ENCODE results near the gene PCDHA8. TPM values are rescaled to one million over a fixed set of nuclear protein-coding genes. Genes with fewer than 3 reads are reported as not detected.

The PCDHA8 gene
- total and polyA plus RNA-seq, 2 of the 13 experiments (the other 11 are each of a cell fraction or from before 2014, with no cell fraction given), result 0.03 to 0.11 TPM

- ChIA-PET POLR2A (no interaction called here), CTCF (ENCODE audit: low intra/inter-chr PET ratio, low total read pairs) (no interaction called here)
- no peaks in the 10 kb centered on the region for H4K20me1 ChIP-seq (ENCODE audit: insufficient read depth, low read length)
- ATAC-seq (no peak), FAIRE-seq (no peak), DNase-seq (ENCODE audit: low spot score) (no peak)
- TF ChIP-seq XBP1 (CRISPR knock-in tag; IDR thresholded peaks at IDR 0.05), result no peak
- TF ChIP-seq CTCF (CRISPR knock-in tag; IDR thresholded peaks at IDR 0.05), result no peak
- no peak for TF ChIP-seq AFF4 (CRISPR knock-in tag; IDR thresholded peaks at IDR 0.05)
- TF ChIP-seq TRAFD1 (CRISPR knock-in tag; IDR thresholded peaks at IDR 0.05; ENCODE audit: borderline replicate concordance), result no peak
- TF ChIP-seq ZNF12 (CRISPR knock-in tag; IDR thresholded peaks at IDR 0.05), result no peak
- TF ChIP-seq DMAP1 (CRISPR knock-in tag; IDR thresholded peaks at IDR 0.05), result no peak
- TF ChIP-seq ELF3 (CRISPR knock-in tag; IDR thresholded peaks at IDR 0.05), result no peak
- TF ChIP-seq THAP8 (CRISPR knock-in tag; IDR thresholded peaks at IDR 0.05; ENCODE audit: borderline replicate concordance), result no peak
- TF ChIP-seq TAF1 (CRISPR knock-in tag; IDR thresholded peaks at IDR 0.05), result no peak
- no peak for TF ChIP-seq AGO2 (optimal IDR thresholded peaks at IDR 0.05; ENCODE audit: low read depth, low read length)
- no peak for TF ChIP-seq HNF4G (IDR thresholded peaks at IDR 0.05; ENCODE audit: borderline replicate concordance, low read depth, low read length)
- no peak for TF ChIP-seq HNF4G (CRISPR knock-in tag; IDR thresholded peaks at IDR 0.05; ENCODE audit: borderline replicate concordance, low read depth)
- no peaks in the 10 kb centered on the region for H3K4me1 ChIP-seq (ENCODE audit: insufficient read depth, low read length)
- WGBS (ENCODE audit: low lambda C conversion rate), result 90% methylated on average over 83 of the region's 103 CpGs
- no TSS peak for BruUV-seq (replicated peaks)
- H3K9ac ChIP-seq (ENCODE audit: insufficient read depth, low read depth, low read length), result no peak overlapping the region
- no peak overlapping the region for H3K4me2 ChIP-seq (ENCODE audit: low read depth, low read length)
- no peak overlapping the region for H3K4me3 ChIP-seq (replicated peaks in 1 of 3; ENCODE audit: insufficient read depth in 1 of 3, low read depth in 2 of 3, low read length in 3 of 3)
- H3K27me3 ChIP-seq (ENCODE audit: control insufficient read depth in 1 of 2, insufficient read depth in 2 of 2, low read length in 2 of 2), result no peaks in the 10 kb centered on the region
- no peaks in the 10 kb centered on the region for H3K9me3 ChIP-seq (ENCODE audit: low read length)
- intact Hi-C loops (cut with micrococcal nuclease; ENCODE audit: unreplicated experiment), result no loop called here
- H3K79me2 ChIP-seq (ENCODE audit: insufficient read depth, low read length), result no peaks in the 10 kb centered on the region
- H3K36me3 ChIP-seq (replicated peaks in 1 of 2; ENCODE audit: control insufficient read depth in 1 of 2, insufficient read depth in 2 of 2, low read length in 2 of 2), result no peaks in the 10 kb centered on the region
- H2AFZ ChIP-seq (ENCODE audit: low read length), result no peak overlapping the region
- H3K27ac ChIP-seq (ENCODE audit: extremely low read length, insufficient read depth, low read length), result no peak overlapping the region
- in situ Hi-C loops (cut with HindIII; ENCODE audit: extremely low pct_ligation_motif_present, low pct_unique_long_range_greater_than_20kb), result no loop called here
Observed at GRCh38 chr5:140835622-140836510, 5.1 kb upstream of the PCDHA8 start.

All from HepG2 (cell line).